ENCODE data around the gene TMEM169. TPM values are rescaled to one million over a fixed set of nuclear protein-coding genes. Genes with fewer than 3 reads are reported as not detected.

Gene TMEM169
- total and polyA plus RNA-seq, 9 of the 15 experiments (the other 6 are each of a cell fraction or from before 2014, with no cell fraction given): 0.01 to 0.09 (median 0.04) TPM; not detected in 5

- no peak for TF ChIP-seq NRF1 (conservative IDR thresholded peaks at IDR 0.05 in 1 of 2, IDR thresholded peaks at IDR 0.05 in 1 of 2)
- no peak for TF ChIP-seq MTA2 (IDR thresholded peaks at IDR 0.05; ENCODE audit: low read depth)
- TF ChIP-seq, protein P1, sequence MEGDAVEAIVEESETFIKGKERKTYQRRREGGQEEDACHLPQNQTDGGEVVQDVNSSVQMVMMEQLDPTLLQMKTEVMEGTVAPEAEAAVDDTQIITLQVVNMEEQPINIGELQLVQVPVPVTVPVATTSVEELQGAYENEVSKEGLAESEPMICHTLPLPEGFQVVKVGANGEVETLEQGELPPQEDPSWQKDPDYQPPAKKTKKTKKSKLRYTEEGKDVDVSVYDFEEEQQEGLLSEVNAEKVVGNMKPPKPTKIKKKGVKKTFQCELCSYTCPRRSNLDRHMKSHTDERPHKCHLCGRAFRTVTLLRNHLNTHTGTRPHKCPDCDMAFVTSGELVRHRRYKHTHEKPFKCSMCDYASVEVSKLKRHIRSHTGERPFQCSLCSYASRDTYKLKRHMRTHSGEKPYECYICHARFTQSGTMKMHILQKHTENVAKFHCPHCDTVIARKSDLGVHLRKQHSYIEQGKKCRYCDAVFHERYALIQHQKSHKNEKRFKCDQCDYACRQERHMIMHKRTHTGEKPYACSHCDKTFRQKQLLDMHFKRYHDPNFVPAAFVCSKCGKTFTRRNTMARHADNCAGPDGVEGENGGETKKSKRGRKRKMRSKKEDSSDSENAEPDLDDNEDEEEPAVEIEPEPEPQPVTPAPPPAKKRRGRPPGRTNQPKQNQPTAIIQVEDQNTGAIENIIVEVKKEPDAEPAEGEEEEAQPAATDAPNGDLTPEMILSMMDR (IDR thresholded peaks at IDR 0.05 in 2 of 3, conservative IDR thresholded peaks at IDR 0.05 in 1 of 3; ENCODE audit: insufficient read depth in 2 of 3, low read depth in 1 of 3, low read length in 3 of 3): peak; percentile 57 to 77 (median 69)
- no peak for TF ChIP-seq KAT7 (CRISPR knock-in tag; IDR thresholded peaks at IDR 0.05; ENCODE audit: borderline replicate concordance)
- TF ChIP-seq FOXA3 (CRISPR knock-in tag; conservative IDR thresholded peaks at IDR 0.05 in 1 of 2, IDR thresholded peaks at IDR 0.05 in 1 of 2): no peak
- no peak for TF ChIP-seq ELF1 (tag; IDR thresholded peaks at IDR 0.05)
- TF ChIP-seq, protein P2, sequence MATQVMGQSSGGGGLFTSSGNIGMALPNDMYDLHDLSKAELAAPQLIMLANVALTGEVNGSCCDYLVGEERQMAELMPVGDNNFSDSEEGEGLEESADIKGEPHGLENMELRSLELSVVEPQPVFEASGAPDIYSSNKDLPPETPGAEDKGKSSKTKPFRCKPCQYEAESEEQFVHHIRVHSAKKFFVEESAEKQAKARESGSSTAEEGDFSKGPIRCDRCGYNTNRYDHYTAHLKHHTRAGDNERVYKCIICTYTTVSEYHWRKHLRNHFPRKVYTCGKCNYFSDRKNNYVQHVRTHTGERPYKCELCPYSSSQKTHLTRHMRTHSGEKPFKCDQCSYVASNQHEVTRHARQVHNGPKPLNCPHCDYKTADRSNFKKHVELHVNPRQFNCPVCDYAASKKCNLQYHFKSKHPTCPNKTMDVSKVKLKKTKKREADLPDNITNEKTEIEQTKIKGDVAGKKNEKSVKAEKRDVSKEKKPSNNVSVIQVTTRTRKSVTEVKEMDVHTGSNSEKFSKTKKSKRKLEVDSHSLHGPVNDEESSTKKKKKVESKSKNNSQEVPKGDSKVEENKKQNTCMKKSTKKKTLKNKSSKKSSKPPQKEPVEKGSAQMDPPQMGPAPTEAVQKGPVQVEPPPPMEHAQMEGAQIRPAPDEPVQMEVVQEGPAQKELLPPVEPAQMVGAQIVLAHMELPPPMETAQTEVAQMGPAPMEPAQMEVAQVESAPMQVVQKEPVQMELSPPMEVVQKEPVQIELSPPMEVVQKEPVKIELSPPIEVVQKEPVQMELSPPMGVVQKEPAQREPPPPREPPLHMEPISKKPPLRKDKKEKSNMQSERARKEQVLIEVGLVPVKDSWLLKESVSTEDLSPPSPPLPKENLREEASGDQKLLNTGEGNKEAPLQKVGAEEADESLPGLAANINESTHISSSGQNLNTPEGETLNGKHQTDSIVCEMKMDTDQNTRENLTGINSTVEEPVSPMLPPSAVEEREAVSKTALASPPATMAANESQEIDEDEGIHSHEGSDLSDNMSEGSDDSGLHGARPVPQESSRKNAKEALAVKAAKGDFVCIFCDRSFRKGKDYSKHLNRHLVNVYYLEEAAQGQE (IDR thresholded peaks at IDR 0.05; ENCODE audit: borderline replicate concordance): peak; percentile 13; the same call in 1 of the 2 replicates
- TF ChIP-seq, protein P2 (CRISPR knock-in tag; IDR thresholded peaks at IDR 0.05; ENCODE audit: low read depth): no peak
- TF ChIP-seq, protein P3, sequence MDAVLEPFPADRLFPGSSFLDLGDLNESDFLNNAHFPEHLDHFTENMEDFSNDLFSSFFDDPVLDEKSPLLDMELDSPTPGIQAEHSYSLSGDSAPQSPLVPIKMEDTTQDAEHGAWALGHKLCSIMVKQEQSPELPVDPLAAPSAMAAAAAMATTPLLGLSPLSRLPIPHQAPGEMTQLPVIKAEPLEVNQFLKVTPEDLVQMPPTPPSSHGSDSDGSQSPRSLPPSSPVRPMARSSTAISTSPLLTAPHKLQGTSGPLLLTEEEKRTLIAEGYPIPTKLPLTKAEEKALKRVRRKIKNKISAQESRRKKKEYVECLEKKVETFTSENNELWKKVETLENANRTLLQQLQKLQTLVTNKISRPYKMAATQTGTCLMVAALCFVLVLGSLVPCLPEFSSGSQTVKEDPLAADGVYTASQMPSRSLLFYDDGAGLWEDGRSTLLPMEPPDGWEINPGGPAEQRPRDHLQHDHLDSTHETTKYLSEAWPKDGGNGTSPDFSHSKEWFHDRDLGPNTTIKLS (IDR thresholded peaks at IDR 0.05; ENCODE audit: borderline replicate concordance, low read depth): no peak
- TF ChIP-seq ARNT (IDR thresholded peaks at IDR 0.05): no peak
- no peak for TF ChIP-seq PRPF4 (IDR thresholded peaks at IDR 0.05; ENCODE audit: insufficient read depth, low read depth, low read length, poor library complexity, severe bottlenecking)
- no peak for TF ChIP-seq EP400 (IDR thresholded peaks at IDR 0.05)
- no peak for TF ChIP-seq HNRNPLL (IDR thresholded peaks at IDR 0.05; ENCODE audit: low read depth, low read length, poor library complexity, severe bottlenecking)
- TF ChIP-seq ZNF644 (tag; IDR thresholded peaks at IDR 0.05; ENCODE audit: low read depth): no peak
These were observed 47.7 kb upstream of the TMEM169 start (continued) for GRCh38 chr2:216034065-216034464.

All from K562 (cell line).